Measurements from ENCODE around the gene MBOAT2.

DNA sequence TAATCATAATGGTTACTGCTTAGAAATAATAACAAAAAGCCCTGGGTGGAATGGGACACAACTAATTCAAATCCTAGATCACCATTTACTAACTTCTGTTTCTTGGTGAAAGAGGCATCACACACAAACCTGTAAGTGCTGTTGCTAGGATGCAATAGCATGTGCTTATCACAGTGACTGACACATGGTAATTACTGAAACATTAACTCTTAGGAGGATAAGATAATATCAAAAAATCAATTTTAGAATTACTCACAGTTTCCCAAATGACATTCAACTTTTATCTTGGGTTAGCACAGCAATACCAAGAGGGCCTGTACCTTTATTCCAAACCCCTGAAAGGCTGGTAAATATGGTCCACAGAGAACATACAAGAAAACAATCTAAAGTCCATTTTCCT, 69.1 kb downstream of the MBOAT2 start:
- TF ChIP-seq, protein P1, sequence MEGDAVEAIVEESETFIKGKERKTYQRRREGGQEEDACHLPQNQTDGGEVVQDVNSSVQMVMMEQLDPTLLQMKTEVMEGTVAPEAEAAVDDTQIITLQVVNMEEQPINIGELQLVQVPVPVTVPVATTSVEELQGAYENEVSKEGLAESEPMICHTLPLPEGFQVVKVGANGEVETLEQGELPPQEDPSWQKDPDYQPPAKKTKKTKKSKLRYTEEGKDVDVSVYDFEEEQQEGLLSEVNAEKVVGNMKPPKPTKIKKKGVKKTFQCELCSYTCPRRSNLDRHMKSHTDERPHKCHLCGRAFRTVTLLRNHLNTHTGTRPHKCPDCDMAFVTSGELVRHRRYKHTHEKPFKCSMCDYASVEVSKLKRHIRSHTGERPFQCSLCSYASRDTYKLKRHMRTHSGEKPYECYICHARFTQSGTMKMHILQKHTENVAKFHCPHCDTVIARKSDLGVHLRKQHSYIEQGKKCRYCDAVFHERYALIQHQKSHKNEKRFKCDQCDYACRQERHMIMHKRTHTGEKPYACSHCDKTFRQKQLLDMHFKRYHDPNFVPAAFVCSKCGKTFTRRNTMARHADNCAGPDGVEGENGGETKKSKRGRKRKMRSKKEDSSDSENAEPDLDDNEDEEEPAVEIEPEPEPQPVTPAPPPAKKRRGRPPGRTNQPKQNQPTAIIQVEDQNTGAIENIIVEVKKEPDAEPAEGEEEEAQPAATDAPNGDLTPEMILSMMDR (IDR thresholded peaks at IDR 0.05) = no peak
- no peak for TF ChIP-seq POLR2A (IDR thresholded peaks at IDR 0.05)
